Measurements from ENCODE around the gene CDCA8.

DNA sequence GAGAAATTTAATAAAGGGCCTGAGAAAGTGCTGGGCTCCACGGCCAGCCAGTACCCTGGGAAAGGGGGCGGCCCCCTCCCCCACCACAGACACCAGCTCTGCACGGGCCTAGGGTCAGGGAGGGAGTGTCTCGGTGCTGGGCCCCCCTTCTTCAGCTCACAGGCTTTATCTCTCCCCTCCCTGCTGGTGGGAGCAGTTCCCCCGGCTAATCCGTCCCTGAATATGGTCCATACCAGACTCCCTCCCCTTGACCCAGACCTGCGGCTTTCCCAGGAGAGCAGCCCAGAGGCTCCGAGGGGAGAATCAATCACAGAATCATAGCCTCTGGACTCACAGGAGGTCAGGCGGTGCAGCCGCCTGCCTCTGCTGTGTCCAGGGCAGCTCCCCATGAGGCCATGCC, 31.7 kb upstream of the CDCA8 start:
- TF ChIP-seq C11orf30 (IDR thresholded peaks at IDR 0.05; ENCODE audit: low read depth): no peak
- no peak for TF ChIP-seq MXI1 (IDR thresholded peaks at IDR 0.05; ENCODE audit: low read depth, low read length)
- no peak for TF ChIP-seq EZH2 (IDR thresholded peaks at IDR 0.05; ENCODE audit: borderline replicate concordance, low read depth, low read length)
- TF ChIP-seq YY1 (IDR thresholded peaks at IDR 0.05; ENCODE audit: borderline replicate concordance in 1 of 3, control insufficient read depth in 1 of 3, extremely low read depth in 1 of 3, insufficient read depth in 3 of 3, insufficient read length in 1 of 3, insufficient replicate concordance in 2 of 3, low read depth in 1 of 3, low read length in 2 of 3): no peak
- TF ChIP-seq ZNF436 (CRISPR knock-in tag; IDR thresholded peaks at IDR 0.05): no peak
- TF ChIP-seq, protein P1, sequence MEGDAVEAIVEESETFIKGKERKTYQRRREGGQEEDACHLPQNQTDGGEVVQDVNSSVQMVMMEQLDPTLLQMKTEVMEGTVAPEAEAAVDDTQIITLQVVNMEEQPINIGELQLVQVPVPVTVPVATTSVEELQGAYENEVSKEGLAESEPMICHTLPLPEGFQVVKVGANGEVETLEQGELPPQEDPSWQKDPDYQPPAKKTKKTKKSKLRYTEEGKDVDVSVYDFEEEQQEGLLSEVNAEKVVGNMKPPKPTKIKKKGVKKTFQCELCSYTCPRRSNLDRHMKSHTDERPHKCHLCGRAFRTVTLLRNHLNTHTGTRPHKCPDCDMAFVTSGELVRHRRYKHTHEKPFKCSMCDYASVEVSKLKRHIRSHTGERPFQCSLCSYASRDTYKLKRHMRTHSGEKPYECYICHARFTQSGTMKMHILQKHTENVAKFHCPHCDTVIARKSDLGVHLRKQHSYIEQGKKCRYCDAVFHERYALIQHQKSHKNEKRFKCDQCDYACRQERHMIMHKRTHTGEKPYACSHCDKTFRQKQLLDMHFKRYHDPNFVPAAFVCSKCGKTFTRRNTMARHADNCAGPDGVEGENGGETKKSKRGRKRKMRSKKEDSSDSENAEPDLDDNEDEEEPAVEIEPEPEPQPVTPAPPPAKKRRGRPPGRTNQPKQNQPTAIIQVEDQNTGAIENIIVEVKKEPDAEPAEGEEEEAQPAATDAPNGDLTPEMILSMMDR (IDR thresholded peaks at IDR 0.05 in 2 of 3, conservative IDR thresholded peaks at IDR 0.05 in 1 of 3; ENCODE audit: insufficient read depth in 2 of 3, low read depth in 1 of 3, low read length in 3 of 3): no peak
- no peak for TF ChIP-seq TARDBP (IDR thresholded peaks at IDR 0.05)
- no peak for TF ChIP-seq KLF6 (CRISPR knock-in tag; IDR thresholded peaks at IDR 0.05; ENCODE audit: borderline replicate concordance)
- no peak for TF ChIP-seq PTTG1 (tag; IDR thresholded peaks at IDR 0.05; ENCODE audit: low read depth)
- no peak for TF ChIP-seq CCAR2 (IDR thresholded peaks at IDR 0.05; ENCODE audit: low read depth, low read length)

Data from K562 (cell line).